Body of pancreas (tissue), 4 donors: ENCODE measurements around the gene TMPO.

Experiments
- POLR2A ChIP-seq, 3 donors: fragments of 450-650 bp; IDR thresholded peaks; one replicate each; pipeline ENCODE4 v1.6.1; 2016; ENCODE audit warnings: antibody characterized with exemption in 3 of 3, mild to moderate bottlenecking in 2 of 3
- TF ChIP-seq, protein P1 (sequence below), 7 experiments: fragments of 450-650 bp in 4 of 7; fragments of 200-600 bp in 3 of 7; sonication (generic) in 3 of 7; IDR thresholded peaks; one replicate each; pipeline ENCODE4 v1.5.1; 2016 to 2019; ENCODE audit warnings: antibody characterized with exemption in 7 of 7

DNA sequence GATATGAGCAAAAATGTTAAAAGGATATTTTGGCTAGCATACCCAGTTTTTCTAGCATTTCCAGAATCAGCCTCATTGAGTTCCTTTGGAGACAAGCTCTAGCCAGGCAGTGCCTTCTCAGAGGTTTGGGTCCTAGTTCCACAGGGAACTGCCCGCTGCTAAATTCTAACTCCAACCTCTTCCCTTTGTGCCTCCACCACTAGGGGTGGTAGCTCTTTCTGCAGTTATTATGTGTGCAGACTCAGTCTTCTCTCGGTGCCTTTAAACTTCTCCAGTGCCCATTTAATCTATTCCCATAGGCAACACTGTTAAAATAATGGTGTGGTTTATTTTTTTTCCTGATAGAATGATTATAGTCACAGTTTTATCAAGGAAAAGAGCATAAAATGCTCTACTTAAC is 56.6 kb downstream of the TMPO start:
- TF ChIP-seq, protein P1, sequence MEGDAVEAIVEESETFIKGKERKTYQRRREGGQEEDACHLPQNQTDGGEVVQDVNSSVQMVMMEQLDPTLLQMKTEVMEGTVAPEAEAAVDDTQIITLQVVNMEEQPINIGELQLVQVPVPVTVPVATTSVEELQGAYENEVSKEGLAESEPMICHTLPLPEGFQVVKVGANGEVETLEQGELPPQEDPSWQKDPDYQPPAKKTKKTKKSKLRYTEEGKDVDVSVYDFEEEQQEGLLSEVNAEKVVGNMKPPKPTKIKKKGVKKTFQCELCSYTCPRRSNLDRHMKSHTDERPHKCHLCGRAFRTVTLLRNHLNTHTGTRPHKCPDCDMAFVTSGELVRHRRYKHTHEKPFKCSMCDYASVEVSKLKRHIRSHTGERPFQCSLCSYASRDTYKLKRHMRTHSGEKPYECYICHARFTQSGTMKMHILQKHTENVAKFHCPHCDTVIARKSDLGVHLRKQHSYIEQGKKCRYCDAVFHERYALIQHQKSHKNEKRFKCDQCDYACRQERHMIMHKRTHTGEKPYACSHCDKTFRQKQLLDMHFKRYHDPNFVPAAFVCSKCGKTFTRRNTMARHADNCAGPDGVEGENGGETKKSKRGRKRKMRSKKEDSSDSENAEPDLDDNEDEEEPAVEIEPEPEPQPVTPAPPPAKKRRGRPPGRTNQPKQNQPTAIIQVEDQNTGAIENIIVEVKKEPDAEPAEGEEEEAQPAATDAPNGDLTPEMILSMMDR (IDR thresholded peaks at IDR 0.05): peak in 4 of 7 experiments; percentile 7 to 28 (median 16)
- no peak for TF ChIP-seq POLR2A (IDR thresholded peaks at IDR 0.05)
